Measurements from ENCODE around the gene PRPF38A.

GRCh38 chr1:52463891-52464290, 59.5 kb downstream of the PRPF38A start:
- TF ChIP-seq, protein P1, sequence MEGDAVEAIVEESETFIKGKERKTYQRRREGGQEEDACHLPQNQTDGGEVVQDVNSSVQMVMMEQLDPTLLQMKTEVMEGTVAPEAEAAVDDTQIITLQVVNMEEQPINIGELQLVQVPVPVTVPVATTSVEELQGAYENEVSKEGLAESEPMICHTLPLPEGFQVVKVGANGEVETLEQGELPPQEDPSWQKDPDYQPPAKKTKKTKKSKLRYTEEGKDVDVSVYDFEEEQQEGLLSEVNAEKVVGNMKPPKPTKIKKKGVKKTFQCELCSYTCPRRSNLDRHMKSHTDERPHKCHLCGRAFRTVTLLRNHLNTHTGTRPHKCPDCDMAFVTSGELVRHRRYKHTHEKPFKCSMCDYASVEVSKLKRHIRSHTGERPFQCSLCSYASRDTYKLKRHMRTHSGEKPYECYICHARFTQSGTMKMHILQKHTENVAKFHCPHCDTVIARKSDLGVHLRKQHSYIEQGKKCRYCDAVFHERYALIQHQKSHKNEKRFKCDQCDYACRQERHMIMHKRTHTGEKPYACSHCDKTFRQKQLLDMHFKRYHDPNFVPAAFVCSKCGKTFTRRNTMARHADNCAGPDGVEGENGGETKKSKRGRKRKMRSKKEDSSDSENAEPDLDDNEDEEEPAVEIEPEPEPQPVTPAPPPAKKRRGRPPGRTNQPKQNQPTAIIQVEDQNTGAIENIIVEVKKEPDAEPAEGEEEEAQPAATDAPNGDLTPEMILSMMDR (IDR thresholded peaks at IDR 0.05) = no peak
- no peak for TF ChIP-seq POLR2A (IDR thresholded peaks at IDR 0.05)
- no peak for TF ChIP-seq POLR2AphosphoS5 (IDR thresholded peaks at IDR 0.05)
- TF ChIP-seq EP300 (IDR thresholded peaks at IDR 0.05) = no peak

Measured in suprapubic skin (tissue), 4 donors.